GM20000 (cell line): Measurements from ENCODE around the gene BCL7B.
A peak's percentile ranks its signal among the peaks of the same experiment; 100 is the strongest.

ENCODE experiments used
- DNase-seq: peaks from one replicate; pipeline ENCODE4 v3.0.0; 2012; ENCODE audit warnings: low spot score
- CTCF ChIP-seq: IDR thresholded peaks from 2 replicates; pipeline ENCODE4 v1.5.1; 2012; ENCODE audit warnings: mild to moderate bottlenecking, control low read depth; ENCODE audit errors: extremely low read depth, missing control alignments

Gene BCL7B

DNA sequence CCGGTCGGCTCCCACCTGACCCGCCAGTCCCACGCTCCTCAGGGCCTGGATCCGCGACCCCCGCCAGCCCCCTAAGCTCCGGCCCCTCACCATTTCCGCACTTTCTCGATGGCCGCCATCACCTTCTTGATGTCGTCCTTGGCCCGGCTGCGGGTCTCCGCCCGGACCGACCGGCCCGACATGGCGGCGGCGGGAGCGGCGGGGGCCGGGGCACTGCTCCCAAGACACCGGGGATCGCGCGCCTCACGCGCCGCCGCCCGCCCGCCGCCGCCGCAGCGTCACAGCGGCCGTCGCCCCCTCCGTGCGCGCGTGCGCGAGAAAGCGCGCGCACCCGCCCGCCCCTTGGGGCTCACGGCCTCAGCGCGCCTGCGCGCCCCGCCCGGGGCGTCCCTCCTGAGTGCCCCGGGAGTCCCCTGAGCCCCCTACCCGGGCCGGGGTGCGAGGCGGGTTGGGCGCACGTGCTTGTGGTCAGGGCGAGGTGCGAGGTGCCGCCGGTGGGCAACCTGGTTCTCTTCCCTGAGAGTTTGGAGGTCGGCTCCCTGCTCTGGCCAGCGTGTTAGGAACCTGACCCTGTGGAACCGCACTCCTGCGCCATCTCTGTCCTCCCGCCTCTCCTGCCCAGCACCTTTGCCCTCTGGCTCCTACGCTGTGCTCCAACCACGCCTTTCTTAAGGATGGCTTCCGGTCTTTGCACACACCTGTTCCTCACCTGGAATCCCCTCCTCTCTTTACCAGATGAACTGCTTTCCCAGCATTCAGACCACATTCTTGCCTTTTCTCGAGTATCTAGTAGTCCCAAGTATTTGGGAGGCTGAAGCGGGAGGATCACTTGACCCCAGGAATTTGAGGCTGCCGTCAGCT lies at the start of gene BCL7B:
TSS of gene BCL7B (minus strand) at position 294 of the 861 bp plus-strand sequence. CDS start at position 182, 112 bp downstream.
- DNase-seq, result peak; percentile 97

DNA sequence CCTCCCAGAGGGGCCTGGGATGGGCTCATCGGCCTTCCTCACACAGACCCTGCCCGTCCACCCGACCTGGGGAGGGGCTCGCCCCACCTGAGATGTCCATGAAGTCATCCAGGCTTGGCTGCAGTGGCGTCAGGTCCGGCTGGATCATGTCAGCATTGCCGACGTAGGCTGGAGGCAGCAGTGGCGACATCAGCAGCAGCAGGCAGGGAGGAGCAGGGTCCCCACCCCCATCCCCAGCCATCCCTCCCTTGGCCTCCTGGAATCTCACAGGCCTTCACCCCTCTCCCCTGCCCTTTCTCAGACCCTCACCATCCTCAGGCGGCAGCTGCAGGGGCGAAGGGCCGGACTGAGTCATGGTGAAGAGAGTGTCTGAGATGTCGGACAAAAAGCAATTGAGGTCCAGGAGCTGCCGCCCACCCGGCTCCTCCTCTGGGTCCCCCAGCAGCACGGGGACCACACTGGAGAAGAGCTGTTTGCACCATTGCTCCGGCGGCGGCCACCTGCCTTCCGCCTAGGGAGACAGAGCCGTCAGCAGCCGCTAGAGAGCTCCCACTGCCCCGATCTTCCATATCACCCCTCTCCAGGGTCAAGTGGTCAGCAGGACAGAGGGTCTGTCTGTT lies 48.2 kb upstream of the BCL7B start:
- TF ChIP-seq CTCF, result no peak
- no peak for DNase-seq

More for the DNA sequence above, at the start of gene BCL7B:
- TF ChIP-seq CTCF, result no peak

DNA sequence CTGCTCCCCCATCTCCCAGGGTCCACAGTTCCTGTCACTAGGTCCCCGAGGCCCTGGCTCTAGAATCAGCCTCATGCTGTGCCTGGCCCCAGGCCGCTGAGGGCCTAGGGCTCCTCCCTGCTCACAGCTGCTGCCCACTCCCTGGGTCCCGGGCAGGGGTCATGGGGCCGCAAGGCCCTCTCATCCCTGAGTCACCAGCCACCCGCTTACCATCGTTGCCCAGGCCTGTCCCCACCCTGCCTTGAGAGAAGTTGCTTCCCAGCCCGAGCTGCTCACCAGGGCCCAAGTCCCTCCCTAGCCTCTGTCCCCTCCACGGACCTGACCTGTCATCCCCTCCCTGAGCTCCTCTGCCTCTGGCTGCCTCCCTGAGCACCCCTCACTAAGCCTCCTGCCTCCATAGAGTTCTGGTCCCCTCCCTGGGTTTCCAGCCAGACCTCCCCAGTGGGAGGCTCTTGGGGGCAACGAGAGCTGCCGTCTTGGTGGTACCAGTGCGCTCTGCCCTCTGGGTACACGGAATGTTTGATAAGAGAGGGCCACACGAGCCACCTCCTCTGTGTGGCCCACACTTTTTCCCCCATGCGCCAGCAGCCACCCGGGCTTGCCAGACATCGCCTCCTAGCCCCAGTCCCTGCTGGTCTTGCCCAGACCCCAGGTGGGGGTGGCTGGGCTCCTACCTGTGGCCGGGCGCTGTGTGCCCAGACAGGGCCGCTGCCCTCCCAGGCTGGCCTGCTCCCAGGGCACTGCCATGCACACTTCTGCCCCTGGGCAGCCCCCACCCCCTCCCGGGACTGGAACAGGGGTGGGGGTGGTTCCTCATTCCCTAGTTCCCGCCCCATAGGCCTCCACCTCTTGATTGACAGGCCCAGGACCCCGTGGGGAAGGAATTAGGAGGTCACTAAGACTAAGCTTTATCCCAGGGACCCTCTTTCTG lies 45.5 kb upstream of the BCL7B start:
- DNase-seq, result no peak
- no peak for TF ChIP-seq CTCF

DNA sequence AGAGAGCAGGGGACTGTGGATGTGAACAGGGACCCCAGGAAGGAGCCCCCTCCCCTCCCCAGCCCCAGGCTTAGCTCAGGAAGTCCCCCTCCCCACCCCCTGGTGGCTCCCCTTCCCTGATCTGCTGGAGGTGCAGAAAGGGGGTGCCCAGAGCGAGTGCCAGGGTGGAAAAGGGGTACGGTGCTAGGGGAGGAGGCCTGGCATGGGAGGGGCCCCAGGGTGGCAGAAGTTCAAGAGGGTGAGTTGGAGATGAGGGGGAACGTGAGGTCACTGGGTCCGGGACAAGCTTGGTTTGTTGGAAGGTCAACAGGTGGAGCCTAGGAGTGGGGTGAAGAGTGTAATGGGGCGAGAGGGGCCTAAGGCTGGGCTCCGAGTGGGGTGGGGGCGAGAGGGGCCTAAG lies 42.4 kb upstream of the BCL7B start:
- DNase-seq, result no peak
- no peak for TF ChIP-seq CTCF

DNA sequence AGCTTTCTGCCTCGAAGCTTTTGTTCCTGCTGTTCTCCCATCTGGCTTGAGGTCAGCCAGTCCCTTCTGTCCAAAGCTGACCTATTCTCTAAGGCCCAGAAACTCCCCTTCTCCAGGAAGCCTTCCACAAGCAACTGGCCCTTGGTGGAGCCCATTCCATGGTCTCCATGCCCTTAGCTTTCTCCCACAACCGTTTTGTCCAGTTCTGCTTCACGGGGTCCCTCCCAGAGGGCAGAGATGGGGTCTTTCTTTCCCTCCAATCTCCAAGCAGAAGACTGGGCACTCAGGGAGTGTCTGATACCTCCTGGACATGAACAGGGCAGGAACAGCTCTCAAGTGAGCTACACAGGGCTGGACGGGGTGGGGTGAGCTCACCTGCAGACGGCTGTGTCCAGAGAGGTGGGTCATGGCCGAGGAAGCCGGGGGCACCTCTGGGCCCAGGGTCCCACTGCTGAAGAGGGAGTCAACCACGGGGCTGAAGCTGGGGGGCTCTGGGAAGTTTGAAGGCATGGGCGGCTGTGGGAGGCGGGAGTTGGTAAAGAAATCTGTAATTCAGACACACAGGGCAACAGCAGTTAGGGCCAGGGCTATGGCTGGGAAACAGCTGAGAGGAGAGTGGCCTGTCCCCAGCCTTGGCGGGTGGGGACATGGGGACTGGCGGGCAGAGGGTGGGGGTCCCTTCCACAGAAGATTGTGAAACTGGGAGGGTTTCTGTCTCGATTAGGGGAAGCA lies 41.8 kb upstream of the BCL7B start:
- TF ChIP-seq CTCF, result no peak
- DNase-seq, result no peak

DNA sequence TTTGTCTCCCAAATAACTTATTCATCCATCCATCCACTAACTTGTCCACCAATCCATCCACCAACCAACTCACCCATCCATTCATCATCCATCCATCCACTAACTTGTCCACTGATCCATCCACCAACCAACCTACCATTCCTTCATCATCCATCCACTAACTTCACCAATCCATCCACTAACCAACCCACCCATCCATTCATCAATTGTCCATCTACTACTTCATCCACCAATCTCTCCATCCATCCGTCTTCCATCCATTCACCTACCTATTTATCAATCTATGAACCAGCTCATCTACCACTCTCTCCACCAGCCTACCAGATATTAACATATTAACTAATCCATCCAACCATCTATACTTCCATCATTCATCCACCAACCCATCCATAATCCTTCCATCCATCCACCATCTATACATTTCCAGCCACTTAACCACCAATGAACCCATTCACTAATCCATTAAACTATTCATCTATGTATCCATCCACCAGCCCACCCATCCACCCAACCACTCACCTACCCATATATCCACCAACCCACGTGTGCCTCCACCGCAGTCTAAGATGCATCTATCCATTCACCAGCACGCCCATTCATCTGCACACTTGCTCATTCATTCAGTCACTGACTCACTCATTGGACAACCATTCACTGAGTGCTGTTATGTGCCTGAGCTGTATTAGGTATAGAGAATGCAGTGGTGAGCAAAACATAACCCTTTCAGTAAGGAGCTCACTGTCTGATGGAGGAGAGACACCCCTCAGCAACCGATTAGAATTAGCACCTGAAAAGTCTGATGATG lies 40.7 kb upstream of the BCL7B start:
- no peak for TF ChIP-seq CTCF
- no peak for DNase-seq
